GM10847 (cell line): ENCODE results near the gene IFITM2.

Experiments used
- POLR2A ChIP-seq: IDR thresholded peaks from 2 replicates; pipeline ENCODE4 v1.6.1; 2011; ENCODE audit not compliant: insufficient read length; ENCODE audit errors: extremely low read depth

IFITM2 gene

DNA sequence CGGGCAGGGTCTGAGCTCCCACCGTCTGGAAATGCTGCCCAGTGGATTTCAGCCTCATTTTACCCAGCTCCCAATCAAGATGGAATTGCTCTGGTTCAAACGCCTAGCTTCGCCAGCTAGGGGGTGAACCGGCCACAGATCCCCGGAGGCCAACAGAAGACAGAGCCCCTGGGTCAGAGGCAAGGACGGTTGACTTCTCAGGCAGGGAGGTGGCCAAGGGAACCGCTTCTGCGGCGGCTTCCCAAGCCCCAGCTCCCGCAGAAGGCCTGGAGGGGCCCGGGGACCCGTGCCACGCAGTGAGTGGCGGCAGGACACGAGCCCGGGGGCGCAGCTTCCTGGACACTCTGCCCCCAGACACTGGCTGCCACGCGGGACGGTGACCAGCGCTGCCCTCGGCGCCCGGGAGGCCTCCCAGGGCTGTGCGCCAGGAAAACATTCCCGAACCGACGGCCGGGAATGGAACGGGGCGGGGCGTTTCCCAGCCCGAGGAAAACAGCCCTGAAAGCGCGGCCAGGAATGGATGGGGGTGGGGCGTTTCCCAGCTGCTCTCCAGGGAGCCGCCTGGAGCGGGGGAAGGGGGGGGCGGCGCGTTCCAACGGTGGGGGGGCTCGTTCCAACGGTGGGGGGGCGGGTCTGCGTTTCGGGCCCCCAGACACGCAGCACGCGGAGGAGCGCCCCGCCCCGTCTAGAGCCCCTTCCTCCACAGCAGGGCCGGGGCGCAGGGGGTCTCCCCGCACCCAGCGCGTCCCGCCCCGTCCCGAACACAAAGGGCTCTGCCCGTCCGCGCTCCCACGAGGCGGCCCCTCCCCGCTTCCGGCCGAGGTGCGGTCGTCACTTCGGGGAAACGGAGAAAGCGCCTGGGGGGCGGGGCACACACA lies 48.2 kb downstream of the IFITM2 start:
- TF ChIP-seq POLR2A = peak; percentile 55

DNA sequence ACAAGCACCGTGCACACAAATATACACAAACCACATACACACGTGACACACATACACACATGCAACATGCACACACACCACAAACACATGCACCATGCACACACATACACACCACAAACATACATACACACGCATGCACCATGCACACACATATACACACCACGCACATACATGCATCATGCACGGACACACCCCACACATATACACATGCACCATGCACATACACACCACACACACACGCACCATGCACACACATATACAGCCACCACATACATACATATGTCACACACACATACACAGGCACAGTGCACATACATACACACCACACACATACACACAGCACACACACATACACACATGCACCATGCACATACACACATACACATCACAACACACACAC lies 49.0 kb downstream of the IFITM2 start:
- TF ChIP-seq POLR2A = no peak

DNA sequence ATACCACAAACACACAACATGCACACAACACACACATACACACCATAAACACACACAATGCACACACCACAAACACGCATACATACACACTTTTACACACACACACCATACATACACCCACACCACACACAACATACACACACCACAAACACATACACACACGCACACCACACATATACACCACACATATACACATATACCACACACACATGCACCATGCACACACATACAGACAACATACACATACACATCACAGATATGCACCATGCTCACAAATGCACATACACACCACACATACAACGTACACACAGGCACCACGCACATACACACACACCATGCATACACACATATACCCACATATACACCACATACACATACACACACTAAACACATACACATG lies 50.0 kb downstream of the IFITM2 start:
- TF ChIP-seq POLR2A = no peak

DNA sequence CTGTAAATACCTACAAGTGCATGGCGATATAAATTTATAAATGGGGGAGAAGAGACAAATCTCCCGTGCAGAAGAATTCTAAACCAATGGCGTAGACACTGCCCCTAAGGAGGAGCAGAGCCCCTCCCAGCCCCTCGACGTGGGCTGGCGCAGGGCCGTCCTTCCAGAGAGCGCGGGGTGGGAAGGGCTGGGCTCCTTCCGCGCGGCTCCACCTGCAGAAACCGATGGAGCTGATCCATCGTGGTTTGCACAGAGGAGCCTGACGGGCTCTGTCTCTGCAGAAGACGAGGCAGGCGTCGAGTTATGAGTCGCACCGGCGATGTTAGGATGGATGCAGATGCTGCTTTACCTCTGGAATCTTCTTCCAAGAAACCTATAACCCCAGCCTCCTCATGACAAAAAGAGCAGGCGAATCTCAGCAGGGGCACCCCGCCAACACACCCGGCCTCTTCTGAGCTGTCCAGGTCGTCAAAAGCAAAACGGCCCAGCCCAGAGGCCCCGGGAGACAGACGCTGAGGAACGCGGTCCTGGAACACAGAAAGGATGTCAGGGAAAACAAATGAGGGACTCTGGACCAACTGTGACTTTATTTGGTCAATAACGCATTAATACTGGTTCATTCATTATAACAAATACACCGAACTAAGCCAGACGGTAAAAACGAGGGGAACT lies 50.6 kb downstream of the IFITM2 start:
- no peak for TF ChIP-seq POLR2A
